A549 (cell line): ENCODE results near the gene GOPC. TPM values are rescaled to one million over a fixed set of nuclear protein-coding genes. Genes with fewer than 3 reads are reported as not detected.

Experiments
- ATAC-seq, 2 experiments: fragments of 200-7000 bp in 1 of 2; fragments of >200 bp in 1 of 2; cut with Nextera tagmentation in 1 of 2; cut with Tn5 transposase in 1 of 2; 3 replicates each; pipeline versions ENCODE4 v1.8.0 to v1.9.1; 2018 to 2020; ENCODE audit warnings: mild to moderate bottlenecking in 1 of 2, moderate library complexity in 1 of 2
- CTCF ChIA-PET: fragments of 300-600 bp; sonication (Branson Sonifier 250); formaldehyde crosslinking; extraction: SDS; loops from one replicate; lab custom pipeline; 2021; ENCODE audit warnings: antibody characterized with exemption, inconsistent platforms; lab: Yijun Ruan, JAX
- POLR2A ChIA-PET: fragments of 350-600 bp; formaldehyde crosslinking; extraction: SDS; loops from one replicate; lab custom pipeline; 2021; ENCODE audit warnings: antibody characterized with exemption, inconsistent platforms; lab: Yijun Ruan, JAX
- DNase-seq, 2 experiments: peaks; one replicate each; pipeline versions ENCODE4 v3.0.0 to v3.0.0-alpha.2; 2011 to 2016; ENCODE audit warnings: low read depth in 1 of 2, low spot score in 1 of 2
- FAIRE-seq: peaks from 2 replicates; lab custom pipeline; 2011; peaks lifted over from hg19 to GRCh38; lab: Jason Lieb, UNC
- H3K27ac ChIP-seq, 2 experiments: fragments of >200 bp; sonication (Bioruptor Twin); formaldehyde crosslinking; 3 replicates each; pipeline ENCODE4 v1.5.1; 2016 to 2017
- H3K4me1 ChIP-seq: fragments of >200 bp; sonication (Bioruptor Twin); formaldehyde crosslinking; 3 replicates; pipeline ENCODE4 v1.6.1; 2016
- H3K4me2 ChIP-seq: fragments of >200 bp; sonication (Bioruptor Twin); formaldehyde crosslinking; 3 replicates; pipeline ENCODE4 v1.6.1; 2016
- H3K4me3 ChIP-seq: fragments of >200 bp; sonication (Bioruptor Twin); formaldehyde crosslinking; 3 replicates; pipeline ENCODE4 v1.5.1; 2016
- H3K9me3 ChIP-seq: fragments of >200 bp; sonication (Bioruptor Twin); formaldehyde crosslinking; 3 replicates; pipeline ENCODE4 v1.6.1; 2016
- ATOH8 ChIP-seq: fragments of 250-450 bp; sonication (Bioruptor Pico); IDR thresholded peaks from 2 replicates; pipeline ENCODE4 v1.5.0; 2020; ENCODE audit warnings: low read depth, mild to moderate bottlenecking, moderate library complexity
- BHLHE40 ChIP-seq: IDR thresholded peaks from 2 replicates; pipeline ENCODE4 v1.6.1; 2012; ENCODE audit warnings: low read depth, low read length, inconsistent platforms
- CBX2 ChIP-seq: fragments of 200-600 bp; sonication (generic); IDR thresholded peaks from 2 replicates; pipeline ENCODE4 v1.6.1; 2016; ENCODE audit warnings: low read depth, mild to moderate bottlenecking, borderline replicate concordance
- CHD2 ChIP-seq: fragments of 150-350 bp; IDR thresholded peaks from 2 replicates; pipeline ENCODE4 v1.6.1; 2014; ENCODE audit warnings: low read length; ENCODE audit not compliant: partially characterized antibody
- CTCF ChIP-seq: fragments of >200 bp; sonication (Bioruptor Twin); formaldehyde crosslinking; IDR thresholded peaks from 3 replicates; pipeline ENCODE4 v1.5.1; 2016
- ESRRA ChIP-seq: fragments of 150-350 bp; IDR thresholded peaks from 2 replicates; pipeline ENCODE4 v1.6.1; 2014; ENCODE audit warnings: mild to moderate bottlenecking, low read length, borderline replicate concordance
- FOSB ChIP-seq: fragments of 250-450 bp; sonication (Bioruptor Pico); IDR thresholded peaks from 2 replicates; pipeline ENCODE4 v1.5.0; 2020; ENCODE audit warnings: mild to moderate bottlenecking, moderate library complexity
- FOXS1 ChIP-seq: fragments of 250-450 bp; sonication (Bioruptor Pico); IDR thresholded peaks from 2 replicates; pipeline ENCODE4 v1.5.0; 2020; ENCODE audit warnings: mild to moderate bottlenecking, moderate library complexity
- HDAC2 ChIP-seq: fragments of 200-600 bp; sonication (generic); IDR thresholded peaks from 2 replicates; pipeline ENCODE4 v1.6.1; 2016
- HEYL ChIP-seq: fragments of 250-450 bp; sonication (Bioruptor Pico); IDR thresholded peaks from 2 replicates; pipeline ENCODE4 v1.8.0; 2021; ENCODE audit warnings: mild to moderate bottlenecking, moderate library complexity
- HOXB5 ChIP-seq: fragments of 250-450 bp; sonication (Bioruptor Pico); IDR thresholded peaks from 2 replicates; pipeline ENCODE4 v1.5.0; 2020; ENCODE audit warnings: mild to moderate bottlenecking, moderate library complexity
- JUN ChIP-seq, 2 experiments: fragments of >200 bp; sonication (Bioruptor Twin); formaldehyde crosslinking; IDR thresholded peaks; 2 replicates in 1 of 2; 3 replicates in 1 of 2; pipeline ENCODE4 v1.6.1; 2016 to 2017
- KDM1A ChIP-seq: fragments of 200-600 bp; sonication (generic); IDR thresholded peaks from 2 replicates; pipeline ENCODE4 v1.6.1; 2016; ENCODE audit warnings: low read depth, mild to moderate bottlenecking
- KDM5A ChIP-seq: fragments of 200-600 bp; sonication (generic); IDR thresholded peaks from 2 replicates; pipeline ENCODE4 v1.6.1; 2016; ENCODE audit warnings: antibody characterized with exemption, mild to moderate bottlenecking
- MAFK ChIP-seq: fragments of 450-650 bp; IDR thresholded peaks from 2 replicates; pipeline ENCODE4 v1.6.1; 2014; ENCODE audit not compliant: partially characterized antibody
- MAZ ChIP-seq: fragments of 150-350 bp; IDR thresholded peaks from 2 replicates; pipeline ENCODE4 v1.6.1; 2014; ENCODE audit warnings: antibody characterized with exemption, low read depth, low read length, borderline replicate concordance
- MYC ChIP-seq: IDR thresholded peaks from 2 replicates; pipeline ENCODE4 v1.6.1; 2012; ENCODE audit warnings: mild to moderate bottlenecking, inconsistent platforms, low read length, improper control_type of control experiment, borderline replicate concordance
- NFE2L2 ChIP-seq: fragments of 150-350 bp; conservative IDR thresholded peaks from 2 replicates; pipeline ENCODE4 v1.6.1; 2014; ENCODE audit warnings: low read length
- POLR2A ChIP-seq: IDR thresholded peaks from 2 replicates; pipeline ENCODE4 v1.6.1; 2012; ENCODE audit warnings: mild to moderate bottlenecking, low read length
- POLR2AphosphoS2 ChIP-seq: conservative IDR thresholded peaks from 2 replicates; pipeline ENCODE4 v1.6.1; 2012; ENCODE audit warnings: low read length, improper control_type of control experiment, inconsistent platforms
- RARB ChIP-seq: fragments of 250-450 bp; sonication (Bioruptor Pico); IDR thresholded peaks from 2 replicates; pipeline ENCODE4 v1.8.0; 2021; ENCODE audit warnings: mild to moderate bottlenecking, moderate library complexity
- REST ChIP-seq: fragments of 200-600 bp; sonication (generic); IDR thresholded peaks from 2 replicates; pipeline ENCODE4 v1.6.1; 2016; ENCODE audit warnings: antibody characterized with exemption, mild to moderate bottlenecking, moderate library complexity
- RNF2 ChIP-seq: fragments of 200-600 bp; sonication (generic); IDR thresholded peaks from 2 replicates; pipeline ENCODE4 v1.6.1; 2016; ENCODE audit warnings: low read depth, mild to moderate bottlenecking, antibody characterized with exemption, moderate library complexity, borderline replicate concordance
- SREBF2 ChIP-seq: fragments of 450-650 bp; IDR thresholded peaks from 2 replicates; pipeline ENCODE4 v1.6.1; 2014; ENCODE audit warnings: mild to moderate bottlenecking, moderate library complexity
- TP53 ChIP-seq: fragments of 250-450 bp; sonication (Bioruptor Pico); IDR thresholded peaks from 2 replicates; pipeline ENCODE4 v1.5.0; 2021; ENCODE audit warnings: mild to moderate bottlenecking, moderate library complexity
- USF2 ChIP-seq: fragments of 450-650 bp; IDR thresholded peaks from 2 replicates; pipeline ENCODE4 v1.6.1; 2014; ENCODE audit warnings: antibody characterized with exemption
- ZC3H11A ChIP-seq: fragments of 450-650 bp; IDR thresholded peaks from 2 replicates; pipeline ENCODE4 v1.6.1; 2014; ENCODE audit warnings: antibody characterized with exemption, mild to moderate bottlenecking
- ZSCAN20 ChIP-seq: fragments of 250-450 bp; sonication (Bioruptor Pico); IDR thresholded peaks from 2 replicates; pipeline ENCODE4 v1.8.0; 2022; ENCODE audit warnings: mild to moderate bottlenecking, moderate library complexity
- WGBS: methylation state at CpG from one replicate; pipeline ENCODE4 v1.1.6; 2017; ENCODE audit errors: missing lambda C conversion rate; 5-methylcytosine and 5-hydroxymethylcytosine counted together
- polyA plus RNA-seq, 4 experiments: library from polyadenylated mRNA; depleted of rRNA in 3 of 4; stranded (reverse); fragments of >200 nt; fragmentation: RNase III in 1 of 4; extraction: RNeasy Plus Mini Kit Qiagen cat#74134 plus additional on column Dnase treatment in 1 of 4; gene quantifications; 2 replicates in 3 of 4; 3 replicates in 1 of 4; pipeline ENCODE4 v1.2.3, GENCODE V29; 2011 to 2017

Gene GOPC
- polyA plus RNA-seq, 2 of the 4 experiments (the other 2 are of a cell fraction): 33.0 to 38.9 TPM

GRCh38 chr6:117559299-117559698 is 43.0 kb downstream of the GOPC start:
- FAIRE-seq (no peak), DNase-seq (no peak), ATAC-seq (peak in 1 of 2 experiments; percentile 32; a peak in 3 of 6 replicates)
- ChIA-PET POLR2A (no interaction called here), CTCF (interaction anchor here (2.1 kb wide), 1 partner anchor 110 kb away, joined by 13 read pairs; no protein-coding TSS in a partner anchor)
- Histone ChIP-seq H3K4me1 (peaks cover 18% of the 10 kb centered on the region), H3K27ac (no peak overlapping the region), H3K9me3 (no peaks in the 10 kb centered on the region), H3K4me2 (no peak overlapping the region), H3K4me3 (no peak overlapping the region)
- TF ChIP-seq MAFK (no peak), MAZ (no peak), CHD2 (no peak), BHLHE40 (no peak)
- 88% methylated on average over 4 of the region's 4 CpGs for WGBS

- TF ChIP-seq NFE2L2 (no peak), KDM1A (no peak), RNF2 (no peak), HOXB5 (CRISPR knock-in tag) (no peak), MYC (no peak), SREBF2 (no peak), MAZ (no peak), CTCF (no peak), HDAC2 (no peak), ESRRA (no peak), USF2 (no peak), HEYL (no peak), ZSCAN20 (CRISPR knock-in tag) (no peak), CBX2 (no peak), FOSB (CRISPR knock-in tag) (no peak), POLR2A (no peak), ZC3H11A (no peak), TP53 (no peak)
- Histone ChIP-seq H3K4me2 (no peak overlapping the region), H3K4me1 (peaks cover 21% of the 10 kb centered on the region), H3K27ac (no peak overlapping the region), H3K4me3 (no peak overlapping the region), H3K9me3 (no peaks in the 10 kb centered on the region)
- FAIRE-seq (no peak), DNase-seq (no peak), ATAC-seq (0 out of 6 replicates have a peak, but pooled peaks of 1 of the 2 experiments have one; percentile 5)
- ChIA-PET POLR2A (no interaction called here), CTCF (interaction anchor here (1.1 to 2.1 kb wide), 5 partner anchors 13 to 206 kb away, joined by 3 to 13 read pairs (median 6); no protein-coding TSS in a partner anchor)
- 89% methylated on average over 4 of the region's 4 CpGs for WGBS
These were observed 43.5 kb downstream of the GOPC start for GRCh38 chr6:117558818-117559217.

- no peak for DNase-seq
- FAIRE-seq: no peak
- Histone ChIP-seq H3K27ac (peak overlapping the region in 1 of 2 experiments; percentile 27; a peak in 2 of 6 replicates), H3K9me3 (no peaks in the 10 kb centered on the region), H3K4me3 (no peak overlapping the region), H3K4me2 (no peak overlapping the region), H3K4me1 (peaks cover 21% of the 10 kb centered on the region)
- 94% methylated on average over 3 of the region's 3 CpGs for WGBS
- ChIA-PET POLR2A (interaction anchor here (0.5 kb wide), 1 partner anchor 105 kb away, joined by 3 read pairs; no protein-coding TSS in a partner anchor), CTCF (interaction anchor here (1.0 to 2.6 kb wide), 7 partner anchors 12 to 205 kb away, joined by 3 to 14 read pairs (median 6); no protein-coding TSS in a partner anchor)
- ATAC-seq: peak in 1 of 2 experiments; percentile 25; a peak in 3 of 6 replicates
- TF ChIP-seq KDM1A: no peak
- no peak for TF ChIP-seq REST
- no peak for TF ChIP-seq FOXS1
- TF ChIP-seq BHLHE40: no peak
- no peak for TF ChIP-seq RARB (CRISPR knock-in tag)
- TF ChIP-seq POLR2AphosphoS2: no peak
- no peak for TF ChIP-seq ZC3H11A
- TF ChIP-seq KDM5A: no peak
- TF ChIP-seq JUN (IDR thresholded peaks at IDR 0.05): no peak
- no peak for TF ChIP-seq ZSCAN20 (CRISPR knock-in tag)
- no peak for TF ChIP-seq ATOH8 (CRISPR knock-in tag)
These were observed 44.4 kb downstream of the GOPC start for GRCh38 chr6:117557951-117558350.
